Activated CD4-positive, alpha-beta T cell treated with anti-CD3 and anti-CD28 coated beads, Interleukin-2, amount 10 ng/mL, durations not matched to agents 7 days and 5 days (primary cell): ENCODE results near the gene COL6A3. TPM values are rescaled to one million over a fixed set of nuclear protein-coding genes. Genes with fewer than 3 reads are reported as not detected.

Experiments used
- CTCF ChIA-PET: fragments of 350-600 bp; sonication (Branson Sonifier 250); formaldehyde crosslinking; loops from one replicate; lab custom pipeline; 2021; ENCODE audit warnings: antibody characterized with exemption; lab: Charles Lee
- POLR2A ChIA-PET: fragments of 350-600 bp; sonication (Branson Sonifier 250); formaldehyde crosslinking; loops from one replicate; lab custom pipeline; 2021; ENCODE audit warnings: antibody characterized with exemption; lab: Charles Lee
- DNase-seq: peaks from one replicate; pipeline ENCODE4 v3.0.0-alpha.2; 2020
- H3K27ac Mint-ChIP-seq: one replicate; pipeline ENCODE4 v1.8.0; 2021; ENCODE audit warnings: mild to moderate bottlenecking, moderate library complexity, mixed read lengths
- H3K27me3 Mint-ChIP-seq: one replicate; pipeline ENCODE4 v1.8.0; 2021; ENCODE audit warnings: mixed read lengths
- H3K36me3 Mint-ChIP-seq: one replicate; pipeline ENCODE4 v1.8.0; 2021; ENCODE audit warnings: low read depth, mixed read lengths
- H3K4me1 Mint-ChIP-seq: one replicate; pipeline ENCODE4 v1.8.0; 2021; ENCODE audit warnings: mixed read lengths
- H3K4me3 Mint-ChIP-seq: one replicate; pipeline ENCODE4 v1.8.0; 2021; ENCODE audit warnings: mild to moderate bottlenecking, moderate library complexity, mixed read lengths
- H3K9me3 Mint-ChIP-seq: one replicate; pipeline ENCODE4 v1.8.0; 2021; ENCODE audit warnings: mixed read lengths
- total RNA-seq, 2 experiments: library from RNA; stranded (reverse); gene quantifications; one replicate each; pipeline ENCODE4 v1.2.3, GENCODE V29; 2021

Gene COL6A3
- total RNA-seq, 2 experiments from 2014 or later: 0.87 to 0.92 TPM

DNA sequence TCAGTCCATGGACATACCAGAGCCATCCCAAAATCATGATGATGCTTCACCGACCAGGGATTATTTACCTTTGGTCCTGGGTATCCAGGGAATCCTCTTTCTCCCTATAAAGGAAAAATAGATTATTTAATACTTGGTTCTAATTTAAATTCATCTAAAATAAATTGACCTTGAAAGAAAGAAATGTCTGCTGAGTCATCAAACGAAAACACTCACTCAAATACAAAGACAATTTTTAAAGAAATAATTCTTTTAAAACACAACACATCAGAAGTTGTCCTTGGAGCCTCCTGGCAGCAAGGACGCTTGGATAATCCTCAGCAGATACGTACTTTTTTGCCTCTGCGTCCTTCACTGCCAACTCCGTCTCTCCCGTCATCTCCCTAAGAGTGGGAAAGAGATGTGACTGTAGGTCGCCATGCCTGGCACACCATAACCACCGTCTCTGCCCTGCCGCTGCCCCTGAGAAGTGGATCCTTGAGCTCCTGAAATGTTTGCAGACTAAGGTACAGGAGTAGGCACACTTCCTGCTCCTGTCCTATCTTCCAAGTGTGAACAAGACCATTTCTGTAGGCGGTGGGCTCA is 65.6 kb downstream of the COL6A3 start:
- Mint-ChIP-seq H3K36me3 (no peaks in the 10 kb centered on the region), H3K27me3 (no peaks in the 10 kb centered on the region), H3K4me3 (no peak overlapping the region), H3K4me1 (no peaks in the 10 kb centered on the region), H3K27ac (no peak overlapping the region), H3K9me3 (no peaks in the 10 kb centered on the region)
- POLR2A ChIA-PET: no interaction called here
- CTCF ChIA-PET: no interaction called here
- no peak for DNase-seq

GRCh38 chr2:237345891-237346640 is 67.9 kb downstream of the COL6A3 start:
- no peak for DNase-seq
- CTCF ChIA-PET: no interaction called here
- no peak overlapping the region for H3K4me3 Mint-ChIP-seq
- no peaks in the 10 kb centered on the region for H3K27me3 Mint-ChIP-seq
- POLR2A ChIA-PET: no interaction called here
- no peaks in the 10 kb centered on the region for H3K36me3 Mint-ChIP-seq
- no peaks in the 10 kb centered on the region for H3K4me1 Mint-ChIP-seq
- no peaks in the 10 kb centered on the region for H3K9me3 Mint-ChIP-seq
- no peak overlapping the region for H3K27ac Mint-ChIP-seq

DNA sequence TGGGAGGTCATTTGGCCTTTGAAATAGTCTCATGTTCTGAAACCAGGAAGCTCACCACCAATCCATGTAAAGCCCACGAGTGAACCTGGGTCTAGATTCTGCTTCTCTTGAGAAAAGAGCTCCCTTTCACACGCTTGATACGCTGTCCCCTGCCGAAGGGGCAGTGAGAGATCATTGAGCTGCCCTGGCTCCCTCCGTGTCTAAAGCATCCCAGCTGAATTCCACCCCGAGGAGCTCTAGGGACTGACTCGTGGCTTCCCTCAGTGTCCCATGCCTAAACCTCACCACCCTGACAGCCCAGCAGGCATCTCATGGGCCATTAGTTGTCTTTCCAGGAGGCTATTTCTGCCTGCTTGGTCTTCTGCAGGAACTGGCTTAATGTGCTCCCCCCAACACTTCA is 68.6 kb downstream of the COL6A3 start:
- Mint-ChIP-seq H3K27ac (no peak overlapping the region), H3K27me3 (no peaks in the 10 kb centered on the region), H3K9me3 (no peaks in the 10 kb centered on the region), H3K4me3 (no peak overlapping the region), H3K4me1 (no peaks in the 10 kb centered on the region), H3K36me3 (no peaks in the 10 kb centered on the region)
- ChIA-PET POLR2A (no interaction called here), CTCF (no interaction called here)
- no peak for DNase-seq

DNA sequence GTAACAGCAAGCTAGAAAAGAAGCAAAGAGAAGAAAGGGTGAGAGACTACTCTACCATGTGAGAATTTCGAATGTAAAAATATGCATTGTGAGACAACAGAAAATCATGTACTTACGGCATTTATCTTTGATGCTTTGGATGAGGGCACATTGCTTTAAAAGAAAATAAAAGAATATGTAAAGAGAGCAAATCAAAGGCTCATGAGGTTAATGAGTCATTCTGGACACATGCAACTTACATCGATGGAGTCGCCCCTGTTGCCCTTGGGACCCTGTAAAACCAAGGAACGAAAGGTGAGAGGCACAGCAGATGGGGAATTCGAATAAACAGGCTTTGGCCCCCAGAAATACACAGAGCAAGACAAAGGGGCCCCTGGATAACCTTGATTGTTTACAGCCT is 69.0 kb downstream of the COL6A3 start:
- Mint-ChIP-seq H3K27me3 (no peaks in the 10 kb centered on the region), H3K4me1 (no peaks in the 10 kb centered on the region), H3K4me3 (no peak overlapping the region), H3K36me3 (no peaks in the 10 kb centered on the region), H3K27ac (no peak overlapping the region), H3K9me3 (no peaks in the 10 kb centered on the region)
- POLR2A ChIA-PET: no interaction called here
- DNase-seq: no peak
- CTCF ChIA-PET: no interaction called here

GRCh38 chr2:237343993-237344392 is 70.0 kb downstream of the COL6A3 start:
- Mint-ChIP-seq H3K4me1 (no peaks in the 10 kb centered on the region), H3K27me3 (no peaks in the 10 kb centered on the region), H3K4me3 (no peak overlapping the region), H3K36me3 (no peaks in the 10 kb centered on the region), H3K9me3 (no peaks in the 10 kb centered on the region), H3K27ac (no peak overlapping the region)
- ChIA-PET POLR2A (no interaction called here), CTCF (no interaction called here)
- DNase-seq: no peak

- no peaks in the 10 kb centered on the region for H3K4me1 Mint-ChIP-seq
- POLR2A ChIA-PET: no interaction called here
Observed at GRCh38 chr2:237341872-237342271, 72.1 kb downstream of the COL6A3 start.

DNA sequence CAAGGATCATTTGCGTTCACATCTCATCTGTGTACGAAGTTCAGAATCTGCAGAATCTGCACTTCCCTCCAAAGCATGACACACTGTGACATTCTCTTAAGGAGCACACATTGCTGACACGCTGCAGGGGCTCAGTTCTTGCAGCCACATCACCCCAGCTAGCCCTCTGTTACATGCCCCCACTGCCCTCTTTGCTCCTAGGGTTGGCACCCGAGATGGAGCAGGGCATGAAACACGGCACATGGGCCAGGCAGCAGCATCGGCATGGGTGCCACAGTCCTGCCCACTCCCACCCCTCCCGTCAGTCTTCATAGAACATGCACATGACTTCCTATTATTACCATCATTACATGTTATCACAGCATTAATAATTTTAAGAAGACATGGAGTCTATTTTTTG is 76.4 kb downstream of the COL6A3 start:
- Mint-ChIP-seq H3K27ac (no peak overlapping the region), H3K27me3 (no peaks in the 10 kb centered on the region), H3K4me3 (no peak overlapping the region), H3K4me1 (no peaks in the 10 kb centered on the region), H3K9me3 (no peaks in the 10 kb centered on the region), H3K36me3 (no peaks in the 10 kb centered on the region)
- POLR2A ChIA-PET: no interaction called here
- DNase-seq: no peak
- CTCF ChIA-PET: interaction anchor here (0.6 kb wide), 1 partner anchor 434 kb away, joined by 3 read pairs; no protein-coding TSS in a partner anchor

More at GRCh38 chr2:237341872-237342271, 72.1 kb downstream of the COL6A3 start:
- CTCF ChIA-PET: interaction anchor here (2.4 kb wide), 1 partner anchor 9 kb away, joined by 5 read pairs; no protein-coding TSS in a partner anchor
- Mint-ChIP-seq H3K27me3 (no peaks in the 10 kb centered on the region), H3K36me3 (no peaks in the 10 kb centered on the region), H3K9me3 (no peaks in the 10 kb centered on the region), H3K27ac (no peak overlapping the region), H3K4me3 (no peak overlapping the region)
- no peak for DNase-seq

DNA sequence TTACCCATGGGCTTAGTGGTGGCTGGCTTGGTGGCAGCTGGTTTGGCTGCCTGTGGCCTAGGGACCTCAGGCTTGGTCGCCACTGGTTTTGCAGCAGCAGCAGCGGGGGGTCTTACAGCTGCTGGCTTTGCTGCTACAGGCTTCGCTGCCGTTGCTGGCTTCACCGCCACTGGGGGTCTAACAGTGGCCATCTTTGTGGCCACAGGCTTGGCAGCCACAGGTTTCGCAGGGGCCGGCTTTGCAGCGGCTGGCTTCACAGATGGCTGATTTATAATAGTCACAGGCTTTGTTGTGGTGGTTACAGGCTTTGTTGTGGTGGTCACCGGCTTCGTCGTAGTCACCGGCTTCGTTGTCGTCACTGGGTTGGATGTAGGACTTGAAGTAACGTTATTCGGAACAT is 77.8 kb downstream of the COL6A3 start:
- H3K27me3 Mint-ChIP-seq: no peaks in the 10 kb centered on the region
- no peaks in the 10 kb centered on the region for H3K36me3 Mint-ChIP-seq
- no peaks in the 10 kb centered on the region for H3K4me1 Mint-ChIP-seq
- POLR2A ChIA-PET: no interaction called here
- H3K4me3 Mint-ChIP-seq: no peak overlapping the region
- no peak for DNase-seq
- no peak overlapping the region for H3K27ac Mint-ChIP-seq
- CTCF ChIA-PET: interaction anchor here (0.7 kb wide), 1 partner anchor 10 kb away, joined by 4 read pairs; no protein-coding TSS in a partner anchor
- H3K9me3 Mint-ChIP-seq: no peaks in the 10 kb centered on the region

DNA sequence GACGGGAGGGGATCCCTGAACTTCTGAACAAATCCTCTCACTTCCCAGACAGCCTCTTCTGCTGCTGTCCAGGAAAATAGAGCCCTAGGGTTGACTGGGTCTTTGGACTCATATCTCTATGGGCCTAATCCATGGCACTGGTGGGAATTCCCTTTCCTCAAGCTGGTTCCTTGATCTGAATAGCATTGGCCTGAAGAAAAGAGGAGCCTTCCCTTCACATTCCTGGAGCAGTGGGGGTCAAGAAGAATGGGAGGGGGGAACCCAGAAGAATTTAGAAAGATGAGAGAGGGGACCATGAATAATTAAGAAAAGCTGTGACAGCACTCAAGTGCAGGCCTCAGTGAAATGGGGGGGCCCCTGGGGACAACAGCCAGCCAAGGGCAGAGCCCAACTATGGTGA is 80.2 kb downstream of the COL6A3 start:
- CTCF ChIA-PET: interaction anchor here (0.5 to 1.0 kb wide), 2 partner anchors 38 to 432 kb away, joined by 3 read pairs; no protein-coding TSS in a partner anchor
- H3K4me3 Mint-ChIP-seq: no peak overlapping the region
- H3K9me3 Mint-ChIP-seq: no peaks in the 10 kb centered on the region
- no peaks in the 10 kb centered on the region for H3K4me1 Mint-ChIP-seq
- H3K27me3 Mint-ChIP-seq: no peaks in the 10 kb centered on the region
- no peak overlapping the region for H3K27ac Mint-ChIP-seq
- no peak for DNase-seq
- POLR2A ChIA-PET: no interaction called here
- no peaks in the 10 kb centered on the region for H3K36me3 Mint-ChIP-seq

DNA sequence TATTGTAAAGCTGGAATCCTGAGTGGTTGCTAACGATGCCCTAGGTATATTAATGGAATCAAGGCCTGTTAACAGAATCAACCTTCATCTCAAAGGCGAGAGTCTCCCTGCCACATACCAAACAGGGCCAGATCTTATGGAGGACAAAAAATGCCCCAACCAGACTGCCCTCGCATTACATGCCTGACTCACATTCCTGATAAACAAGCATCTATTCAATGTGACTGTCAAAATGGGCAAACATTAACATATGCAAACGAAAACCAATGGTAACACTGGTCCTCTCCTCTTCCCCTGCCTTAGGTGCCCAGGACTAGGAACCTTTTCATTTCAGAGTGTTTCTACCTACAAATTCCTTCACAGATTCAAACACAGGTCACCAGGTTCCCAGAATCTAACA is 83.4 kb downstream of the COL6A3 start:
- Mint-ChIP-seq H3K27me3 (no peaks in the 10 kb centered on the region), H3K4me3 (no peak overlapping the region), H3K27ac (no peak overlapping the region), H3K36me3 (no peaks in the 10 kb centered on the region), H3K4me1 (no peaks in the 10 kb centered on the region), H3K9me3 (no peaks in the 10 kb centered on the region)
- CTCF ChIA-PET: no interaction called here
- no peak for DNase-seq
- POLR2A ChIA-PET: no interaction called here

DNA sequence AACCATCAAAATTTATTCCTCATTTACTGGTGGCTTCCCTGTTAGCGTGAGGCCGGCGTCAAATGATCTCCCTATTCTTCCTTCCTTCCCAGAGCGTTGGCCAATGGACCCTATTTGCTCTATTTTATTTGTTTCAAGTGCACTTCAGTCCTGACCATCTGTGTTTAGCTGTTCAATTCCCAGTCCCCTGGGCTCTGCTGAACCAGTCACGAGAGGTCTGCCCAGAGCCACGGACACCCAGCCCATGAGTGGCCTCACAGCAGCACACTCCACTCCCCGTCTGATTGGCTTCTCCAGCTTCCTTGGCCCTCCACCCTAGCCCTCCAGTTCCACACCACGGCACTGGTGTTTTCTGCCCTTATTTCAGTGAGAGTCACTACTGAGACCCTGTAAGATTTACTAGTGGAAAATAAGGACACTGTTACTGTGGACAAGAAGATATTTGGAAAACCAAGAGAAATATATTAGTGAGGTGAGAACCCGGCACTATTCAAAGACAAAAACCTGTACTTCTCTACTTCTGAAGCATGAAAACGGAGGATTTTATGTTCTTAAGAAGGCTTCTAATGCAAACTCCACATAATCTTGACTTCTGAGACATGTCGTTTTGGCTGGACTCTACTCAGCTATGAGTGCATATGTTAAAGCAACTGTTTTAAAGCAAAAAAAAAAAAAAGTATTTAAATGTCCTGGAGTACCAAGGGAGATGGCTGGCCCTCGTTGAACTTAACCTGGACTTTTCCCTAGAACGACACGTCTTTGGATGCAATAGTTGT is 86.6 kb downstream of the COL6A3 start:
- Mint-ChIP-seq H3K36me3 (no peaks in the 10 kb centered on the region), H3K27me3 (no peaks in the 10 kb centered on the region), H3K9me3 (no peaks in the 10 kb centered on the region), H3K27ac (no peak overlapping the region), H3K4me1 (no peaks in the 10 kb centered on the region), H3K4me3 (no peak overlapping the region)
- DNase-seq: no peak
- POLR2A ChIA-PET: interaction anchor here (0.7 kb wide), 1 partner anchor 35 kb away, joined by 4 read pairs; no protein-coding TSS in a partner anchor
- CTCF ChIA-PET: interaction anchor here (0.6 to 1.4 kb wide), 3 partner anchors 8 to 849 kb away, joined by 3 to 7 read pairs (median 4); no protein-coding TSS in a partner anchor

GRCh38 chr2:237326266-237327171 is 87.4 kb downstream of the COL6A3 start:
- CTCF ChIA-PET: interaction anchor here (1.4 kb wide), 1 partner anchor 9 kb away, joined by 4 read pairs; no protein-coding TSS in a partner anchor
- no peak overlapping the region for H3K27ac Mint-ChIP-seq
- no peaks in the 10 kb centered on the region for H3K9me3 Mint-ChIP-seq
- DNase-seq: no peak
- POLR2A ChIA-PET: no interaction called here
- H3K4me1 Mint-ChIP-seq: no peaks in the 10 kb centered on the region
- H3K36me3 Mint-ChIP-seq: no peaks in the 10 kb centered on the region
- no peak overlapping the region for H3K4me3 Mint-ChIP-seq
- no peaks in the 10 kb centered on the region for H3K27me3 Mint-ChIP-seq
